MM.1S (cell line): ENCODE results near the gene TBC1D19.
A peak's percentile ranks its signal among the peaks of the same experiment; 100 is the strongest.

Source experiments
- DNase-seq: peaks from one replicate; pipeline ENCODE4 v3.0.0-alpha.2; 2015
- H2AFZ ChIP-seq: fragments of 300-600 bp; sonication (generic); 2 replicates; pipeline ENCODE4 v1.6.0; 2016; ENCODE audit warnings: antibody characterized with exemption, low read length
- H3F3A ChIP-seq: fragments of 300-600 bp; sonication (generic); 2 replicates; pipeline ENCODE4 v1.6.1; 2016; ENCODE audit warnings: mild to moderate bottlenecking, antibody characterized with exemption, low read length, moderate library complexity, mixed read lengths; ENCODE audit not compliant: insufficient read depth
- H3K27ac ChIP-seq: fragments of 300-600 bp; sonication (generic); 2 replicates; pipeline ENCODE4 v1.5.1; 2016; ENCODE audit warnings: mild to moderate bottlenecking, low read length
- H3K27me3 ChIP-seq: fragments of 300-600 bp; sonication (generic); replicated peaks from 2 replicates; pipeline ENCODE4 v1.6.0; 2016; ENCODE audit warnings: low read length; ENCODE audit not compliant: insufficient read depth
- H3K36me3 ChIP-seq: fragments of 300-600 bp; sonication (generic); replicated peaks from 2 replicates; pipeline ENCODE4 v1.6.1; 2016; ENCODE audit warnings: mild to moderate bottlenecking, low read length, mixed read lengths; ENCODE audit not compliant: insufficient read depth
- H3K4me1 ChIP-seq: fragments of 300-600 bp; sonication (generic); 2 replicates; pipeline ENCODE4 v1.6.1; 2016; ENCODE audit warnings: low read length, mixed read lengths
- H3K4me2 ChIP-seq: fragments of 300-600 bp; sonication (generic); 2 replicates; pipeline ENCODE4 v1.6.0; 2016; ENCODE audit warnings: low read depth, low read length
- H3K4me3 ChIP-seq: fragments of 300-600 bp; sonication (generic); 2 replicates; pipeline ENCODE4 v1.5.1; 2016; ENCODE audit warnings: low read length, mixed read lengths
- H3K79me2 ChIP-seq: fragments of 300-600 bp; sonication (generic); 2 replicates; pipeline ENCODE4 v1.6.1; 2016; ENCODE audit warnings: mixed run types, low read length, mixed read lengths
- H3K9ac ChIP-seq: fragments of 300-600 bp; sonication (generic); 2 replicates; pipeline ENCODE4 v1.6.1; 2016; ENCODE audit warnings: low read length, mixed read lengths
- H3K9me2 ChIP-seq: fragments of 300-600 bp; sonication (generic); replicated peaks from 2 replicates; pipeline ENCODE4 v1.6.1; 2016; ENCODE audit warnings: mild to moderate bottlenecking, low read length, mixed read lengths; ENCODE audit not compliant: insufficient read depth
- H3K9me3 ChIP-seq: fragments of 300-600 bp; sonication (generic); replicated peaks from 2 replicates; pipeline ENCODE4 v1.6.1; 2016; ENCODE audit warnings: mild to moderate bottlenecking, low read length, mixed read lengths; ENCODE audit not compliant: insufficient read depth
- H4K20me1 ChIP-seq: fragments of 300-600 bp; sonication (generic); 2 replicates; pipeline ENCODE4 v1.6.1; 2016; ENCODE audit warnings: mild to moderate bottlenecking, low read length, moderate library complexity, mixed read lengths; ENCODE audit not compliant: insufficient read depth
- EZH2 ChIP-seq: fragments of 300-600 bp; sonication (generic); optimal IDR thresholded peaks from 2 replicates; pipeline ENCODE3; 2017; ENCODE audit warnings: low read depth, mild to moderate bottlenecking, antibody characterized with exemption, low read length, mixed read lengths
- EZH2phosphoT487 ChIP-seq: fragments of 300-600 bp; sonication (generic); IDR thresholded peaks from 2 replicates; pipeline ENCODE4 v1.6.1; 2018; ENCODE audit warnings: antibody characterized with exemption, low read length
- TF ChIP-seq, protein P1 (sequence below): fragments of 300-600 bp; sonication (generic); IDR thresholded peaks from 2 replicates; pipeline ENCODE4 v1.5.1; 2016; ENCODE audit warnings: antibody characterized with exemption, low read length, mixed read lengths

TBC1D19 gene

DNA sequence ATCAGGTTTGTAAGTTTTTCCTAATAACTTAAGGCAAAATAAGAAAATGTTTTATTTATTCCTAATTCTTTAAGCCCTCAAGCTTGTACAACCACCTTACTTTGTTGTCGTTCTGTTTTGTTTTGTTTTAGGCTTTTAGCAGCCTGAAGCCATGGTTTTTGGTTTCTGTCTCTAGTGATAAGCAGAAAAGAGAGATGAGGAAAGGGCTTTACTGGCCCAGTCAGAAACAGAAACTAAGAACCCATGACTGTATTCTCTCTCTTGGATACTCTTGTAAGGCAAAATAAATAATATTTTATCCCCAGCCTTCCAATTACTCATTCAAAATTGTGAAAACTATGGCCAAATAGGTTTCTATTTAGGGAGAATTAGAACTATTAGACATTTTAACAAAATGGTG is 29.4 kb downstream of the TBC1D19 start:
- Histone ChIP-seq H3K9me2 (no peaks in the 10 kb centered on the region), H2AFZ (0 out of 2 replicates have a peak overlapping the region, but pooled peaks have one; percentile 21), H3K36me3 (no peaks in the 10 kb centered on the region), H3F3A (no peaks in the 10 kb centered on the region), H3K4me3 (no peak overlapping the region), H3K4me2 (peak overlapping the region; percentile 36; the same call in 1 of the 2 replicates), H3K4me1 (peaks cover 4% of the 10 kb centered on the region; the same call in 1 of the 2 replicates), H3K27me3 (no peaks in the 10 kb centered on the region), H3K79me2 (no peaks in the 10 kb centered on the region), H3K9ac (no peak overlapping the region), H3K9me3 (no peaks in the 10 kb centered on the region), H3K27ac (peak overlapping the region; percentile 25; the same call in 1 of the 2 replicates), H4K20me1 (no peaks in the 10 kb centered on the region)
- DNase-seq: peak; percentile 58
- TF ChIP-seq, protein P1, sequence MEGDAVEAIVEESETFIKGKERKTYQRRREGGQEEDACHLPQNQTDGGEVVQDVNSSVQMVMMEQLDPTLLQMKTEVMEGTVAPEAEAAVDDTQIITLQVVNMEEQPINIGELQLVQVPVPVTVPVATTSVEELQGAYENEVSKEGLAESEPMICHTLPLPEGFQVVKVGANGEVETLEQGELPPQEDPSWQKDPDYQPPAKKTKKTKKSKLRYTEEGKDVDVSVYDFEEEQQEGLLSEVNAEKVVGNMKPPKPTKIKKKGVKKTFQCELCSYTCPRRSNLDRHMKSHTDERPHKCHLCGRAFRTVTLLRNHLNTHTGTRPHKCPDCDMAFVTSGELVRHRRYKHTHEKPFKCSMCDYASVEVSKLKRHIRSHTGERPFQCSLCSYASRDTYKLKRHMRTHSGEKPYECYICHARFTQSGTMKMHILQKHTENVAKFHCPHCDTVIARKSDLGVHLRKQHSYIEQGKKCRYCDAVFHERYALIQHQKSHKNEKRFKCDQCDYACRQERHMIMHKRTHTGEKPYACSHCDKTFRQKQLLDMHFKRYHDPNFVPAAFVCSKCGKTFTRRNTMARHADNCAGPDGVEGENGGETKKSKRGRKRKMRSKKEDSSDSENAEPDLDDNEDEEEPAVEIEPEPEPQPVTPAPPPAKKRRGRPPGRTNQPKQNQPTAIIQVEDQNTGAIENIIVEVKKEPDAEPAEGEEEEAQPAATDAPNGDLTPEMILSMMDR: no peak
- no peak for TF ChIP-seq EZH2phosphoT487
- no peak for TF ChIP-seq EZH2

DNA sequence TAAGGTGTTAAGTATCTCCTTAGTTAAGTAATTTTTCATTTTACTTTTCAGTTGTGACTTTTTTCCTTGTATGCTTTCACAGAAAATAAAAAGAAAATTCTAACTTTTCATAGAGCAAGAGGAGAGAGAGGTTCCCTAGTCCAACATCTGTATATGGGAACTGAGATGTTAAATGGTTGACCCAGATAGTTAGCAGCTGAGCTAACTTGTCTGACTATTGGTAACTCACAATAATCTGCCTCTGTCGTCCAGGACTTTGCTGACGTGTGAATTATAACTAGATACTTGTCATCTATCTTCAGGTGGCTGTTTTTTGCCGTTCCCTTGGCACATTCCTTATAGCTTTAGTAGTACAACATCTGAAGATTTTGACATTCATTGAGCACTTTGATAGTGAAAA is 29.9 kb downstream of the TBC1D19 start:
- no peak overlapping the region for H3K9ac ChIP-seq
- 0 out of 2 replicates have a peak overlapping the region, but pooled peaks have one; percentile 21 for H2AFZ ChIP-seq
- H3K79me2 ChIP-seq: no peaks in the 10 kb centered on the region
- peak overlapping the region; percentile 36; the same call in 1 of the 2 replicates for H3K4me2 ChIP-seq
- no peaks in the 10 kb centered on the region for H3F3A ChIP-seq
- H3K36me3 ChIP-seq: no peaks in the 10 kb centered on the region
- H3K9me2 ChIP-seq: no peaks in the 10 kb centered on the region
- H3K9me3 ChIP-seq: no peaks in the 10 kb centered on the region
- 0 out of 2 replicates have a peak overlapping the region, but pooled peaks have one; percentile 25 for H3K27ac ChIP-seq
- peaks cover 4% of the 10 kb centered on the region; the same call in 1 of the 2 replicates for H3K4me1 ChIP-seq
- H4K20me1 ChIP-seq: no peaks in the 10 kb centered on the region
- DNase-seq: no peak
- no peak overlapping the region for H3K4me3 ChIP-seq
- no peaks in the 10 kb centered on the region for H3K27me3 ChIP-seq
- no peak for TF ChIP-seq EZH2phosphoT487
- TF ChIP-seq, protein P1: no peak
- no peak for TF ChIP-seq EZH2

DNA sequence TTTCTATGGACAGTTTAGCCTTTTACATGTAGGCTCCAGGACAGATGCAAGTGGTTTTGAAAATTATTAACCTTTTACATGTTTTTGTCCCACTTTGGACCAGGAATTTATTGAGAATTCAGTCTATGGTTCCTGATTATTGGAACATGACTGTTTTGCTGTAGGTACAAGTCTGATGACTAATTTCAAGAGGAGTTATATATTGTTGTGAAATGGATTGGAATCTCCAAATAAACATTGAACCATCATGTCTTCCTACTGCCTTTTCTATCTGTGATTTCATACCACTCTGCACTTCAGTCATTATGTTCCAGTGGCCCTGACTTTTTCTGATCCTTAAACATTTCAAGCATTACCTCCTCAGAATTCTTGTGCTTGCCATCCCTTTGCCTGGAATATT is 35.9 kb downstream of the TBC1D19 start:
- TF ChIP-seq, protein P1: no peak
- TF ChIP-seq EZH2phosphoT487 (no peak), EZH2 (no peak)
- Histone ChIP-seq H3K36me3 (no peaks in the 10 kb centered on the region), H4K20me1 (no peaks in the 10 kb centered on the region), H3K79me2 (no peaks in the 10 kb centered on the region), H3K4me3 (no peak overlapping the region), H3K27ac (no peak overlapping the region), H3K9me3 (no peaks in the 10 kb centered on the region), H3K9ac (no peak overlapping the region), H3K4me2 (no peak overlapping the region), H3F3A (no peaks in the 10 kb centered on the region), H3K4me1 (no peaks in the 10 kb centered on the region), H3K9me2 (no peaks in the 10 kb centered on the region), H2AFZ (no peak overlapping the region), H3K27me3 (no peaks in the 10 kb centered on the region)
- DNase-seq: no peak
